Stomach (tissue), 4 donors: ENCODE measurements around the gene CPEB2.

ENCODE experiments used
- EP300 ChIP-seq: sonication (generic); formaldehyde crosslinking; IDR thresholded peaks from one replicate; pipeline ENCODE4 v1.6.1; 2017; ENCODE audit warnings: antibody characterized with exemption
- TF ChIP-seq, protein P1 (sequence below), 7 experiments: fragments of 450-650 bp in 4 of 7; fragments of 200-600 bp in 3 of 7; sonication (generic) in 3 of 7; IDR thresholded peaks; one replicate each; pipeline ENCODE4 v1.5.1; 2016 to 2019; ENCODE audit warnings: antibody characterized with exemption in 7 of 7, control low read depth in 2 of 7, mild to moderate bottlenecking in 1 of 7

DNA sequence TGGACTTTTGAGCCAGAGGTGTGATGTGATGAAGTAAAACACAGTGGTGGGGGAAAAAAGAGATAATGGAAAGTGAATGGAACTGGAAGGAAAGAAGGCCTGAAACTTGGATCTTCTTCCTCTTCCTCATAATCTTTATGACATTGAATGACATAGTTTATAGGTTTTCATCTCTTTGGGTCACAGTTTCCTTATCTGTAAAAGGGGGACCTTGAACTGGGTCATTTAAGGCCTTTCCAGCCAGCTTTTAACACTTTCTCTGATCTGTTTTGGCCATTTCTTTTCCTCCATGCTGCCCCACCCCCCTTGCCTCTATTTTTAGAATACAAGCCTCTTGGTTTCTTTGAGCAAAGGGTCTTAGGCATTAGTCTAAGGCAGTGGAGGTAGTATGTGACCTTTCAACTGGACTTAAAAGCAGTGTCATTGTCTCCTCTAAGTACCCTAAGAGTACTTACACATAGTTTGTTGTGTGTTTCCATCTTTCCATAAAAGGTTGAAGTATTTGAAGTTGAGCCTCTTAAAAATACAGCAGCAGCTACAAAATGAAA, 7.8 kb downstream of the CPEB2 start:
- TF ChIP-seq, protein P1, sequence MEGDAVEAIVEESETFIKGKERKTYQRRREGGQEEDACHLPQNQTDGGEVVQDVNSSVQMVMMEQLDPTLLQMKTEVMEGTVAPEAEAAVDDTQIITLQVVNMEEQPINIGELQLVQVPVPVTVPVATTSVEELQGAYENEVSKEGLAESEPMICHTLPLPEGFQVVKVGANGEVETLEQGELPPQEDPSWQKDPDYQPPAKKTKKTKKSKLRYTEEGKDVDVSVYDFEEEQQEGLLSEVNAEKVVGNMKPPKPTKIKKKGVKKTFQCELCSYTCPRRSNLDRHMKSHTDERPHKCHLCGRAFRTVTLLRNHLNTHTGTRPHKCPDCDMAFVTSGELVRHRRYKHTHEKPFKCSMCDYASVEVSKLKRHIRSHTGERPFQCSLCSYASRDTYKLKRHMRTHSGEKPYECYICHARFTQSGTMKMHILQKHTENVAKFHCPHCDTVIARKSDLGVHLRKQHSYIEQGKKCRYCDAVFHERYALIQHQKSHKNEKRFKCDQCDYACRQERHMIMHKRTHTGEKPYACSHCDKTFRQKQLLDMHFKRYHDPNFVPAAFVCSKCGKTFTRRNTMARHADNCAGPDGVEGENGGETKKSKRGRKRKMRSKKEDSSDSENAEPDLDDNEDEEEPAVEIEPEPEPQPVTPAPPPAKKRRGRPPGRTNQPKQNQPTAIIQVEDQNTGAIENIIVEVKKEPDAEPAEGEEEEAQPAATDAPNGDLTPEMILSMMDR (IDR thresholded peaks at IDR 0.05): no peak
- no peak for TF ChIP-seq EP300
